Subcutaneous abdominal adipose tissue (tissue), 5 donors: ENCODE data around the gene SPINT3.

Experiments
- H3K27ac ChIP-seq: one replicate; pipeline ENCODE4 v1.7.0; 2013; ENCODE audit warnings: low read depth, mild to moderate bottlenecking, inconsistent platforms, low read length, moderate library complexity
- H3K27me3 ChIP-seq, 5 donors: one replicate each; pipeline ENCODE4 v1.7.0; 2013; ENCODE audit warnings: low read length in 5 of 5, inconsistent platforms in 1 of 5; ENCODE audit not compliant: control insufficient read depth in 5 of 5, insufficient read depth in 4 of 5
- H3K36me3 ChIP-seq, 5 donors: one replicate each; pipeline ENCODE4 v1.7.0; 2013; ENCODE audit warnings: low read length in 5 of 5; ENCODE audit not compliant: control insufficient read depth in 5 of 5, insufficient read depth in 5 of 5
- H3K4me1 ChIP-seq, 5 donors: one replicate each; pipeline ENCODE4 v1.7.0; 2013; ENCODE audit warnings: low read length in 5 of 5, mild to moderate bottlenecking in 3 of 5, moderate library complexity in 1 of 5; ENCODE audit not compliant: control insufficient read depth in 5 of 5, insufficient read depth in 5 of 5
- H3K4me3 ChIP-seq, 5 donors: one replicate each; pipeline ENCODE4 v1.7.0; 2013; ENCODE audit warnings: low read length in 5 of 5, low read depth in 1 of 5
- H3K9ac ChIP-seq, 5 donors: one replicate each; pipeline ENCODE4 v1.7.0; 2013; ENCODE audit warnings: low read length in 5 of 5, mild to moderate bottlenecking in 4 of 5, moderate library complexity in 3 of 5
- H3K9me3 ChIP-seq, 5 donors: one replicate each; pipeline ENCODE4 v1.7.0; 2013; ENCODE audit warnings: low read length in 5 of 5; ENCODE audit not compliant: control insufficient read depth in 5 of 5
- donor health status: healthy.
- donor health status: healthy.
- donor health status: healthy.
- donor health status: healthy.
- donor health status: healthy.

Gene SPINT3

GRCh38 chr20:45515147-45515913 lies at the start of gene SPINT3:
Gene SPINT3 (minus strand): TSS chr20:45515622. CDS start chr20:45515608, 14 bp downstream.
- Histone ChIP-seq H3K9ac (no peak within 1 kb of the TSS), H3K27me3 (peaks cover 0 to 6% (median 0%) of the 10 kb centered on the region in 5 donors), H3K4me3 (no peak within 1 kb of the TSS)

GRCh38 chr20:45564760-45565276 lies 49.4 kb upstream of the SPINT3 start:
- Histone ChIP-seq H3K9ac (no peak overlapping the region), H3K9me3 (no peaks in the 10 kb centered on the region), H3K4me3 (no peak overlapping the region), H3K27me3 (peaks cover 0 to 8% (median 4%) of the 10 kb centered on the region in 5 donors), H3K27ac (no peak overlapping the region), H3K36me3 (no peaks in the 10 kb centered on the region), H3K4me1 (no peaks in the 10 kb centered on the region)

More at GRCh38 chr20:45515147-45515913, at the start of gene SPINT3:
- no peak within 1 kb of the TSS for H3K27ac ChIP-seq
- H3K9me3 ChIP-seq = no peaks in the 10 kb centered on the region
- H3K36me3 ChIP-seq = no peaks in the 10 kb centered on the region
- no peaks in the 10 kb centered on the region for H3K4me1 ChIP-seq

GRCh38 chr20:45555198-45555597 lies 39.8 kb upstream of the SPINT3 start:
- Histone ChIP-seq H3K27ac (no peak overlapping the region), H3K9me3 (no peaks in the 10 kb centered on the region), H3K36me3 (no peaks in the 10 kb centered on the region), H3K27me3 (peaks cover 0 to 13% (median 0%) of the 10 kb centered on the region in 5 donors), H3K9ac (no peak overlapping the region), H3K4me3 (no peak overlapping the region), H3K4me1 (no peaks in the 10 kb centered on the region)

GRCh38 chr20:45552456-45552855 lies 37.0 kb upstream of the SPINT3 start:
- Histone ChIP-seq H3K4me1 (peaks cover 0 to 3% (median 0%) of the 10 kb centered on the region in 5 donors), H3K9ac (no peak overlapping the region), H3K36me3 (no peaks in the 10 kb centered on the region), H3K9me3 (no peaks in the 10 kb centered on the region), H3K27ac (no peak overlapping the region), H3K4me3 (no peak overlapping the region), H3K27me3 (peaks cover 2 to 7% (median 3%) of the 10 kb centered on the region in 5 donors)

GRCh38 chr20:45550765-45551164 lies 35.3 kb upstream of the SPINT3 start:
- peaks cover 0 to 3% (median 0%) of the 10 kb centered on the region in 5 donors for H3K4me1 ChIP-seq
- no peak overlapping the region for H3K27ac ChIP-seq
- no peak overlapping the region for H3K4me3 ChIP-seq
- no peak overlapping the region for H3K9ac ChIP-seq
- no peaks in the 10 kb centered on the region for H3K9me3 ChIP-seq
- H3K27me3 ChIP-seq = peaks cover 2 to 7% (median 2%) of the 10 kb centered on the region in 5 donors
- no peaks in the 10 kb centered on the region for H3K36me3 ChIP-seq

- peaks cover 0 to 11% (median 6%) of the 10 kb centered on the region in 5 donors for H3K27me3 ChIP-seq
These were observed 33.0 kb upstream of the SPINT3 start for GRCh38 chr20:45548410-45548809.

GRCh38 chr20:45547206-45547770 lies 31.9 kb upstream of the SPINT3 start, which contains the start of gene EPPIN:
Gene EPPIN (minus strand): TSS chr20:45547401. CDS start chr20:45547357, 44 bp downstream.
- Histone ChIP-seq H3K27ac (no peak within 1 kb of the TSS), H3K4me3 (no peak within 1 kb of the TSS), H3K27me3 (peaks cover 0 to 8% (median 6%) of the 10 kb centered on the region in 5 donors), H3K9me3 (no peaks in the 10 kb centered on the region), H3K36me3 (no peaks in the 10 kb centered on the region), H3K4me1 (peaks cover 0 to 3% (median 0%) of the 10 kb centered on the region in 5 donors), H3K9ac (peak within 1 kb of the TSS in 1 of 5 donors; percentile 48)

More at GRCh38 chr20:45548410-45548809, 33.0 kb upstream of the SPINT3 start:
- H3K36me3 ChIP-seq = no peaks in the 10 kb centered on the region
- H3K9me3 ChIP-seq = no peaks in the 10 kb centered on the region
- no peak overlapping the region for H3K27ac ChIP-seq
- no peak overlapping the region for H3K4me3 ChIP-seq
- H3K9ac ChIP-seq = peak overlapping the region in 1 of 5 donors; percentile 48
- H3K4me1 ChIP-seq = peaks cover 0 to 3% (median 0%) of the 10 kb centered on the region in 5 donors

GRCh38 chr20:45545754-45546453 lies 30.5 kb upstream of the SPINT3 start:
- Histone ChIP-seq H3K27me3 (peaks cover 0 to 8% (median 6%) of the 10 kb centered on the region in 5 donors), H3K27ac (no peak overlapping the region), H3K9me3 (no peaks in the 10 kb centered on the region), H3K4me1 (peaks cover 0 to 3% (median 0%) of the 10 kb centered on the region in 5 donors), H3K4me3 (no peak overlapping the region), H3K9ac (no peak overlapping the region), H3K36me3 (no peaks in the 10 kb centered on the region)

- no peaks in the 10 kb centered on the region for H3K9me3 ChIP-seq
- no peaks in the 10 kb centered on the region for H3K36me3 ChIP-seq
- H3K4me3 ChIP-seq = no peak overlapping the region
- H3K27ac ChIP-seq = no peak overlapping the region
- H3K27me3 ChIP-seq = peaks cover 0 to 8% (median 6%) of the 10 kb centered on the region in 5 donors
- no peak overlapping the region for H3K9ac ChIP-seq
- peaks cover 0 to 3% (median 0%) of the 10 kb centered on the region in 5 donors for H3K4me1 ChIP-seq
These were observed 29.9 kb upstream of the SPINT3 start for GRCh38 chr20:45545351-45545750.
